Thyroid gland (tissue), 4 donors: ENCODE results near the gene C9orf72. TPM values are rescaled to one million over a fixed set of nuclear protein-coding genes. Genes with fewer than 3 reads are reported as not detected.

Experiments
- DNase-seq, 2 donors: peaks; one replicate each; pipeline ENCODE4 v3.0.0-alpha.2; 2019
- H3K27ac ChIP-seq, 3 donors: fragments of 200-600 bp; sonication (generic); 1 replicate in 2 of 3; 2 replicates in 1 of 3; pipeline ENCODE4 v1.5.1; 2016 to 2019; ENCODE audit warnings: mild to moderate bottlenecking in 1 of 3, moderate library complexity in 1 of 3
- H3K27me3 ChIP-seq: fragments of 200-600 bp; sonication (generic); one replicate; pipeline ENCODE4 v1.5.1; 2019
- H3K36me3 ChIP-seq, 2 donors: fragments of 200-600 bp; sonication (generic); one replicate each; pipeline ENCODE4 v1.5.1; 2016 to 2019
- H3K4me1 ChIP-seq, 2 donors: fragments of 200-600 bp; sonication (generic); one replicate each; pipeline ENCODE4 v1.5.1; 2017 to 2019
- H3K4me3 ChIP-seq, 3 donors: fragments of 200-600 bp; sonication (generic); replicated peaks in 1 of 3; 1 replicate in 2 of 3; 2 replicates in 1 of 3; pipeline ENCODE4 v1.5.1; 2016; ENCODE audit warnings: mild to moderate bottlenecking in 1 of 3
- H3K9me3 ChIP-seq: fragments of 200-600 bp; sonication (generic); one replicate; pipeline ENCODE4 v1.5.1; 2017
- POLR2A ChIP-seq, 2 donors: fragments of 450-650 bp; IDR thresholded peaks; one replicate each; pipeline ENCODE4 v1.6.1; 2017; ENCODE audit warnings: antibody characterized with exemption in 2 of 2, mild to moderate bottlenecking in 2 of 2, moderate library complexity in 1 of 2
- WGBS, 2 donors: methylation state at CpG; one replicate each; pipeline ENCODE4 v1.1.5; 2017; 5-methylcytosine and 5-hydroxymethylcytosine counted together
- intact Hi-C: fragments of 100-400 bp; cut with DNase I; formaldehyde crosslinking; loops from one replicate; pipeline ENCODE4 v1.15.1; 2023
- total RNA-seq, 4 donors: library from RNA; depleted of rRNA; stranded (reverse); fragments of >200 nt; gene quantifications; one replicate each; pipeline ENCODE4 v1.2.3, GENCODE V29; 2016
- TF ChIP-seq, protein P1 (sequence below), 6 experiments: fragments of 200-600 bp in 3 of 6; fragments of 450-650 bp in 3 of 6; sonication (generic) in 3 of 6; IDR thresholded peaks; one replicate each; pipeline ENCODE4 v1.5.1; 2016 to 2019; ENCODE audit warnings: antibody characterized with exemption in 6 of 6, mild to moderate bottlenecking in 2 of 6, inconsistent platforms in 1 of 6, moderate library complexity in 1 of 6

Gene C9orf72
- total RNA-seq, 4 donors from 2014 or later = 26.1 to 58.0 (median 49.5) TPM

- intact Hi-C loops = no loop called here
These were observed 52.3 kb downstream of the C9orf72 start for GRCh38 chr9:27520986-27521385.

DNA sequence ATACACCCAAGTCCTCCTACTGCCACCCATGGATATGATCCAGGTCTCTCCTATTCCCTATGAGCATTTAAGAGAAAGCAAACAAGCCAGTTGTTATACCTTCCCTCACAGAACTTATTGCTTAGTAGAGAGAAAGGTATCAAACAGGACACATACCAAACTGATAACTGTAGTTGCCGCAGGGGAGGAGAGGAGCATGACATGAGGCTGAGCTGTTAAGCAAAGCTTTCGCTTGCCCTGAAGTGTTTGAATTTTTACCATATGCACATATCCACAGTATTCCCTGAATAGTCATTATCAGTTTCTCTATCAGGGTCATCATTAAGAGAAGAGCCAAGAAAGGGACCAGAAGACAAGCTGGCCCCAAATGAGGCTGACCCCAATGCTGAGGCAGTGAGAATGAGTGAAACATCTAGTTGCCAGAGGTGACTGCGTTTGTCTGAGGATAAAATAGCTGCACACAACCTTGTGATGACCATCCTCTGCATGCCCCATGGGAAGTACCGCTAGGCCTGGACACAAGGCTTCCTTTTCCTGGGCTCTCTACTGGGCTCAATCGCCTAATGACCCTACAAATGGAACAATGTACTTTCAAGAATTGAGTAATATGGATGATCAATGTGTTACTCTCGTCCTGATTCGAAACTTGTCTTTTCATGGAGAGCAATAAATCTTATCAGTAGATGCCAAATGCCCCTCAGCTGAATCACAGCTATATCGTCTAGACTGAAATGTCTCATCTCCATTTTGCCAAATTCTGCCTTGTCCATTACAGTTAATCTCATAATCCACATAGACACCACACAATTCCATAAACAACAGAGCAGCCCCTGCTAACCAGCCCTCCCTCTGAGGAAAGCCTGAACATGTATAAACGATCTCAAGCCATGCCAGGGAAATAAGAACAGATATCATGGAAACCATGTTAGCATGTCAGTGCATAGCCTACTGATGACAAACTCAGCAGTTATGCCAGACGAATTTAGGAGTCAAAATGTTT, 53.5 kb downstream of the C9orf72 start:
- TF ChIP-seq, protein P1, sequence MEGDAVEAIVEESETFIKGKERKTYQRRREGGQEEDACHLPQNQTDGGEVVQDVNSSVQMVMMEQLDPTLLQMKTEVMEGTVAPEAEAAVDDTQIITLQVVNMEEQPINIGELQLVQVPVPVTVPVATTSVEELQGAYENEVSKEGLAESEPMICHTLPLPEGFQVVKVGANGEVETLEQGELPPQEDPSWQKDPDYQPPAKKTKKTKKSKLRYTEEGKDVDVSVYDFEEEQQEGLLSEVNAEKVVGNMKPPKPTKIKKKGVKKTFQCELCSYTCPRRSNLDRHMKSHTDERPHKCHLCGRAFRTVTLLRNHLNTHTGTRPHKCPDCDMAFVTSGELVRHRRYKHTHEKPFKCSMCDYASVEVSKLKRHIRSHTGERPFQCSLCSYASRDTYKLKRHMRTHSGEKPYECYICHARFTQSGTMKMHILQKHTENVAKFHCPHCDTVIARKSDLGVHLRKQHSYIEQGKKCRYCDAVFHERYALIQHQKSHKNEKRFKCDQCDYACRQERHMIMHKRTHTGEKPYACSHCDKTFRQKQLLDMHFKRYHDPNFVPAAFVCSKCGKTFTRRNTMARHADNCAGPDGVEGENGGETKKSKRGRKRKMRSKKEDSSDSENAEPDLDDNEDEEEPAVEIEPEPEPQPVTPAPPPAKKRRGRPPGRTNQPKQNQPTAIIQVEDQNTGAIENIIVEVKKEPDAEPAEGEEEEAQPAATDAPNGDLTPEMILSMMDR (IDR thresholded peaks at IDR 0.05) = no peak
- no peak for TF ChIP-seq POLR2A (IDR thresholded peaks at IDR 0.05)
- no peak overlapping the region for H3K27ac ChIP-seq
- H3K4me1 ChIP-seq = no peaks in the 10 kb centered on the region
- no peak for DNase-seq
- H3K36me3 ChIP-seq = no peaks in the 10 kb centered on the region
- WGBS, 2 donors = 89 to 90% methylated on average over 9 to 10 of the region's 10 CpGs
- no peak overlapping the region for H3K4me3 ChIP-seq
- intact Hi-C loops = no loop called here
- H3K9me3 ChIP-seq = no peaks in the 10 kb centered on the region
- H3K27me3 ChIP-seq = no peaks in the 10 kb centered on the region

More at GRCh38 chr9:27520986-27521385, 52.3 kb downstream of the C9orf72 start:
- 89 to 93% methylated on average over 4 of the region's 4 CpGs for WGBS, 2 donors
- Histone ChIP-seq H3K36me3 (no peaks in the 10 kb centered on the region), H3K4me3 (no peak overlapping the region), H3K9me3 (no peaks in the 10 kb centered on the region), H3K27ac (no peak overlapping the region), H3K4me1 (no peaks in the 10 kb centered on the region), H3K27me3 (no peaks in the 10 kb centered on the region)
- no peak for DNase-seq
- TF ChIP-seq, protein P1 (IDR thresholded peaks at IDR 0.05) = no peak
- TF ChIP-seq POLR2A (IDR thresholded peaks at IDR 0.05) = no peak

DNA sequence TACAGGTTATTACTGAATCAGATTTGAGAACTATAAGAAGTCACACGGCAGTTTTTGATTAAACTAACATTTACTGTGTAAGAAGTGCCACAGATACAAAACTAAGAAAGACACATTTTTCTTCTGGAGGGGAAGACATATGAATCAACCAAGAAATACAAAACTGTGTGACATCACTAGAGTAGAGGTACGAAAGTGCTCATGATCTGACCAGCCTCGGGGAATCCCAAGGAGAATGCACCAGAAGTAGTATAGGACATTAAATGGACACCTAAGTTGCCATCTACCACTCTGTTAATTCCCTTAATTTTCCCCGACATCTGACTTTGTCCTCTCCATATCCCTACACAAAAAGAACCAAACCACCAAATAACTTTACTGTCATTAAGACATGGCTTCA, 54.5 kb downstream of the C9orf72 start:
- Histone ChIP-seq H3K4me3 (no peak overlapping the region), H3K9me3 (no peaks in the 10 kb centered on the region), H3K36me3 (no peaks in the 10 kb centered on the region), H3K4me1 (no peaks in the 10 kb centered on the region), H3K27me3 (no peaks in the 10 kb centered on the region), H3K27ac (no peak overlapping the region)
- WGBS, 2 donors = 94 to 97% methylated on average over 4 of the region's 4 CpGs
- no peak for DNase-seq
- intact Hi-C loops = no loop called here
- TF ChIP-seq POLR2A (IDR thresholded peaks at IDR 0.05) = no peak
- TF ChIP-seq, protein P1 (IDR thresholded peaks at IDR 0.05) = no peak

- 98 to 99% methylated on average over 2 of the region's 2 CpGs for WGBS, 2 donors
- intact Hi-C loops = no loop called here
These were observed 55.3 kb downstream of the C9orf72 start for GRCh38 chr9:27518006-27518405.

More at GRCh38 chr9:27518006-27518405, 55.3 kb downstream of the C9orf72 start:
- no peaks in the 10 kb centered on the region for H3K36me3 ChIP-seq
- no peak overlapping the region for H3K27ac ChIP-seq
- no peak for DNase-seq
- no peaks in the 10 kb centered on the region for H3K27me3 ChIP-seq
- TF ChIP-seq POLR2A (IDR thresholded peaks at IDR 0.05) = no peak
- TF ChIP-seq, protein P1 (IDR thresholded peaks at IDR 0.05) = no peak
- no peaks in the 10 kb centered on the region for H3K4me1 ChIP-seq
- H3K4me3 ChIP-seq = no peak overlapping the region
- H3K9me3 ChIP-seq = no peaks in the 10 kb centered on the region
